Aorta (tissue), 5 donors: ENCODE measurements around the gene ESR1. TPM values are rescaled to one million over a fixed set of nuclear protein-coding genes. Genes with fewer than 3 reads are reported as not detected.

Experiments used
- ATAC-seq: fragments of 200-7000 bp; cut with Tn5 transposase; one replicate; pipeline ENCODE4 v1.9.1; 2022; ENCODE audit warnings: moderate library complexity; ENCODE audit not compliant: low FRiP score
- DNase-seq, 2 donors: peaks; one replicate each; pipeline ENCODE4 v3.0.0-alpha.2; 2020
- H3K27ac ChIP-seq, 2 donors: one replicate each; pipeline ENCODE4 v1.5.1; 2013; ENCODE audit warnings: low read length in 2 of 2, mild to moderate bottlenecking in 2 of 2, moderate library complexity in 2 of 2, control low read depth in 1 of 2, inconsistent platforms in 1 of 2, low read depth in 1 of 2
- H3K27me3 ChIP-seq, 2 donors: one replicate each; pipeline ENCODE4 v1.6.1; 2013; ENCODE audit warnings: control low read depth in 1 of 2, low read length in 1 of 2, mild to moderate bottlenecking in 1 of 2, moderate library complexity in 1 of 2; ENCODE audit not compliant: insufficient read depth in 2 of 2, control insufficient read depth in 1 of 2
- H3K36me3 ChIP-seq, 2 donors: one replicate each; pipeline ENCODE4 v1.6.1; 2013; ENCODE audit warnings: control low read depth in 1 of 2, low read length in 1 of 2, mild to moderate bottlenecking in 1 of 2; ENCODE audit not compliant: insufficient read depth in 2 of 2, control insufficient read depth in 1 of 2
- H3K4me1 ChIP-seq, 2 donors: one replicate each; pipeline ENCODE4 v1.6.1; 2013; ENCODE audit warnings: low read length in 2 of 2, control low read depth in 1 of 2, mild to moderate bottlenecking in 1 of 2, moderate library complexity in 1 of 2; ENCODE audit not compliant: insufficient read depth in 2 of 2, control insufficient read depth in 1 of 2
- H3K4me3 ChIP-seq, 2 donors: one replicate each; pipeline ENCODE4 v1.5.1; 2013; ENCODE audit warnings: low read length in 2 of 2, control low read depth in 1 of 2, mild to moderate bottlenecking in 1 of 2
- H3K9me3 ChIP-seq: one replicate; pipeline ENCODE4 v1.6.1; 2013; ENCODE audit warnings: mild to moderate bottlenecking, low read length; ENCODE audit not compliant: control insufficient read depth
- WGBS, 2 donors: extraction: QIAGEN DNeasy Blood & Tissue Kit; methylation state at CpG; one replicate each; pipeline ENCODE4 v1.1.7; 2013; 5-methylcytosine and 5-hydroxymethylcytosine counted together
- intact Hi-C, 2 donors: fragments of 100-400 bp; cut with DNase I; formaldehyde crosslinking; loops; one replicate each; pipeline versions ENCODE4 v1.14.2 to v1.15.0; 2022
- polyA plus RNA-seq, 2 donors: library from polyadenylated mRNA; stranded (reverse); fragments of 200-250 nt; gene quantifications; one replicate each; pipeline ENCODE4 v1.2.3, GENCODE V29; 2013
- total RNA-seq, 2 donors: library from RNA; stranded (reverse); fragmentation: NEBNext Ultra II Directional; extraction: Animal tissue kit (Norgen Biotek cat#: 25700); gene quantifications; one replicate each; pipeline ENCODE4 v1.2.1, GENCODE V29; 2021
- donor health status: healthy with polysubstance abuse.
- donor health status: Bipolar disorder and iron deficiency.
- donor health status: DM: no; HTN: no; CAD: no.
- donor health status: DM: no; HTN: no; CAD: no.
- donor health status: DM: yes; HTN: yes; CAD: no.

Gene ESR1
- total and polyA plus RNA-seq, 4 donors = 0.13 to 12.3 (median 2.8) TPM

- intact Hi-C loops = no loop called here
- H3K27ac ChIP-seq = no peak overlapping the region
- no peaks in the 10 kb centered on the region for H3K9me3 ChIP-seq
- no peak for ATAC-seq
- H3K27me3 ChIP-seq = no peaks in the 10 kb centered on the region
- no peak overlapping the region for H3K4me3 ChIP-seq
- no peak for DNase-seq
- H3K36me3 ChIP-seq = no peaks in the 10 kb centered on the region
- WGBS, 2 donors = 86 to 93% methylated on average over 1 of the region's 1 CpG
- no peaks in the 10 kb centered on the region for H3K4me1 ChIP-seq
Observed at GRCh38 chr6:151999194-151999593, 191.7 kb downstream of the ESR1 start.

GRCh38 chr6:152001408-152001807, 193.9 kb downstream of the ESR1 start:
- intact Hi-C loops = no loop called here
- no peaks in the 10 kb centered on the region for H3K27me3 ChIP-seq
- H3K27ac ChIP-seq = no peak overlapping the region
- no peak overlapping the region for H3K4me3 ChIP-seq
- no peaks in the 10 kb centered on the region for H3K9me3 ChIP-seq
- H3K4me1 ChIP-seq = peaks cover 0 to 2% of the 10 kb centered on the region in 2 donors
- ATAC-seq (no peak), DNase-seq (no peak)
- H3K36me3 ChIP-seq = no peaks in the 10 kb centered on the region

- Histone ChIP-seq H3K4me1 (peaks cover 0 to 2% of the 10 kb centered on the region in 2 donors), H3K4me3 (no peak overlapping the region), H3K9me3 (no peaks in the 10 kb centered on the region), H3K27ac (no peak overlapping the region), H3K27me3 (no peaks in the 10 kb centered on the region), H3K36me3 (no peaks in the 10 kb centered on the region)
- ATAC-seq (no peak), DNase-seq (no peak)
- intact Hi-C loops = no loop called here
- 77 to 85% methylated on average over 6 of the region's 6 CpGs for WGBS, 2 donors
Observed at GRCh38 chr6:152002306-152002705, 194.8 kb downstream of the ESR1 start.

DNA sequence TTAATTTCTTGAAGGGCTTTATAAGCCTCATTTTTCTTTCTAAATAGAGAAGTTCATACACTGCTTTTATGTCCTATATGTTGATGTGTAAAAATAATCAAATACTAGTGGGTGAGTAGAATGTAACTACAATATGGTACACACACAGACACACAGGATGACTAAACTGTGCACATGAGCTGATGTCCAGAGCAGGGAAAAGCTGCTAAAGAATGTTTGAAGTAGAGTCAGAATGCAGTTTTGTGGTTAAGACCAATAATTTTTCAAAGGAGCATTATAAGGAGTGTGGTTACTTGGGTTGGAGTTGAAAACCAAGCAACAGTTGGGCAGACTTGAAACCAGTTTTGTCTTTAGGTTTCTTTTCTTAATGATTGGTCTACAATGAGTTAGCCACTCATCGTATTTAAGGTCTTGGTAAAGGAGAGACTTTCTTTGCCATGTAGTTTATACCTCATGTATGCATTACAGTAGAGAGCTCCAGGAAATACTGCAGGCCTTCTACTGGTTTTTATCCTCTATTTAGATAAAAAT, 196.6 kb downstream of the ESR1 start:
- DNase-seq = no peak
- H3K4me3 ChIP-seq = no peak overlapping the region
- no peaks in the 10 kb centered on the region for H3K27me3 ChIP-seq
- no peak for ATAC-seq
- intact Hi-C loops = no loop called here
- no peaks in the 10 kb centered on the region for H3K36me3 ChIP-seq
- H3K4me1 ChIP-seq = peaks cover 0 to 2% of the 10 kb centered on the region in 2 donors
- no peak overlapping the region for H3K27ac ChIP-seq
- 87 to 96% methylated on average over 1 of the region's 1 CpG for WGBS, 2 donors
- no peaks in the 10 kb centered on the region for H3K9me3 ChIP-seq

- intact Hi-C loops = no loop called here
- 44 to 59% methylated on average over 3 of the region's 3 CpGs for WGBS, 2 donors
- no peak overlapping the region for H3K27ac ChIP-seq
- H3K4me3 ChIP-seq = no peak overlapping the region
- no peak for ATAC-seq
- DNase-seq = no peak
- no peaks in the 10 kb centered on the region for H3K27me3 ChIP-seq
- H3K4me1 ChIP-seq = peaks cover 0 to 2% of the 10 kb centered on the region in 2 donors
- H3K9me3 ChIP-seq = no peaks in the 10 kb centered on the region
- no peaks in the 10 kb centered on the region for H3K36me3 ChIP-seq
Observed at GRCh38 chr6:152004896-152005295, 197.4 kb downstream of the ESR1 start.

DNA sequence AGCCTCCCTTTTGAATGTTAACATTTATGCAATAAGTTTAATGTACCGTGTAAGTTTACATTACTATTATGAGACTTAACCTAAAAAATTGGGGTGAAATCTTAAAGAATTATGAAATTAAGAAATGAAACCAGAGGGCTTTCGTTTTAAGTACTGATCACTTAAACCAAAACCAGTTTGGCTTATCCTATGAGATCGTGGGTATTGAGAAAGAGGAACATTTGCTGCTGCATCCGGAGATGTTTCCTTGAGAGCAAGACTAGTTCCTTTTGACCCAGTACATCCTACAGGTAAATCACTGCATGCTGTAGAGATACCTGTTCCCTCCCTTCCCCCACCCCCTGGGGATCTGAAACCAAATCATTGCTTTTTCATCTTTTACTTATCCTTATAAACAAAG, 201.3 kb downstream of the ESR1 start:
- ATAC-seq (no peak), DNase-seq (no peak)
- peaks cover 0 to 2% of the 10 kb centered on the region in 2 donors for H3K4me1 ChIP-seq
- H3K9me3 ChIP-seq = no peaks in the 10 kb centered on the region
- no peak overlapping the region for H3K27ac ChIP-seq
- no peak overlapping the region for H3K4me3 ChIP-seq
- H3K36me3 ChIP-seq = no peaks in the 10 kb centered on the region
- intact Hi-C loops = no loop called here
- no peaks in the 10 kb centered on the region for H3K27me3 ChIP-seq
- WGBS, 2 donors = 80% methylated on average over 4 of the region's 4 CpGs

DNA sequence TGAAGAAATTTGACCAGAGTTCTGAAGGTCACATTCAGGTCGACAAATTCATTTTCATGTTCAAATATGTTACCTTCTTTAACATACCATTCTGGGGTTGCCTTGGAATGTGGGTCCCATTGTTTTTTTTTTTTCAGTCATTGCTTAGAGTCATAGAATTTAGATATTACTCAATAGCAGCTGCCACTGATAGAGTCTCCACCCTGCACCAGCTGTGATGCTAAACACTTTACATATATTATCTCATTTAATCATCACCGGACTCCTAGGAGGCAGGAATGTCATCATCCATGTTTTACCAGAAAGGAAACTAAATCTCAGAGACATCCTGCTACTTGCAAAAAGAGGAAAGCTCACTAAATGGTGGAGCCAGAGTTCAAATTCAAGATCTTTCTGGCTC, 204.7 kb downstream of the ESR1 start:
- intact Hi-C loops = no loop called here

GRCh38 chr6:152018876-152019275, 211.4 kb downstream of the ESR1 start:
- Histone ChIP-seq H3K9me3 (no peaks in the 10 kb centered on the region), H3K4me3 (no peak overlapping the region), H3K27me3 (no peaks in the 10 kb centered on the region), H3K36me3 (no peaks in the 10 kb centered on the region), H3K4me1 (no peaks in the 10 kb centered on the region), H3K27ac (no peak overlapping the region)
- intact Hi-C loops = no loop called here
- DNase-seq (no peak), ATAC-seq (no peak)

More for the DNA sequence above, 204.7 kb downstream of the ESR1 start:
- Histone ChIP-seq H3K36me3 (no peaks in the 10 kb centered on the region), H3K27ac (no peak overlapping the region), H3K4me1 (no peaks in the 10 kb centered on the region), H3K4me3 (no peak overlapping the region), H3K27me3 (no peaks in the 10 kb centered on the region), H3K9me3 (no peaks in the 10 kb centered on the region)
- WGBS, 2 donors = 82 to 87% methylated on average over 2 of the region's 2 CpGs
- ATAC-seq = no peak
- no peak for DNase-seq

GRCh38 chr6:152022303-152022702, 214.8 kb downstream of the ESR1 start:
- Histone ChIP-seq H3K9me3 (no peaks in the 10 kb centered on the region), H3K36me3 (no peaks in the 10 kb centered on the region), H3K27me3 (no peaks in the 10 kb centered on the region), H3K27ac (no peak overlapping the region), H3K4me1 (no peaks in the 10 kb centered on the region), H3K4me3 (no peak overlapping the region)
- ATAC-seq (no peak), DNase-seq (no peak)
- intact Hi-C loops = no loop called here
- WGBS, 2 donors = 83 to 88% methylated on average over 4 of the region's 4 CpGs
